ENCODE measurements around the gene CHST5. TPM values are rescaled to one million over a fixed set of nuclear protein-coding genes. Genes with fewer than 3 reads are reported as not detected.

The CHST5 gene
- total and polyA plus RNA-seq, 9 of the 15 experiments (the other 6 are each of a cell fraction or from before 2014, with no cell fraction given), result 0.06 to 0.21 (median 0.14) TPM; not detected in 5

DNA sequence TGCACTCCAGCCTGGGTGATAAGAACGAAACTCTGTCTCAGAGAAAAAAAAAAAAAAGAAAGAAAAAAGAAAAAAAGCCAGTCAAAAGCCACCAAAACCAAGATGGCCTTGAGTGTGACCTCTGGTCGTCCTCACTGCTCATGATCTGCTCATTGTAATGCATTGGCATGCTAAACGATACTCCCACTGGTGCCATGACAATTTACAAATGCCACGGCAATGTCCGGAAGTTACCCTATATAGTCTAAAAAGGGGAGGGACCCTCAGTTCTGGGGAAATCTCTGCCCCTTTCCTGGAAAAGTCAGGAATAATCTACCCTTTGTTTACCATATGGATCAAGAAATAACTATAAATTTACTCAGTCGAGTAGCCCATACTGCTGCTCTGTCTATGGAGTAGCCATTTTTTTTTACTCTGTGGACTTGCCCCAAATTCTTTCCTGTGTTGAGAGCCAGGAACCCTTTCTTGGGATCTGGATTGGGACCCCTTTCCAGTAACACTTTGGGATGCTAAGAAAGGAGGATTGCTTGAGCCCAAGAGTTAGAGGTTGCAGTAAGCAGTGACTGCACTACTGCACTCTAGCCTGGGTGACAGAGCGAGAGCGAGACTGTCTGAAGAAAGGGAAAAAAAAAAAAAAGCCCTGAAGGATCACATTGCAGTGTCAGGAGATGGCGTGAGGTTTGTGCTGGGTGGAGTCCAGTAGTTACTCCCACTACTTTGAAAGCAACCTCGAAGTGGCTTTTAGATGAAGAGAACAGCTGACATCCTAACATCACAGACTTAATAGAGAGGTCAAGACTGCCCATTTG is 23.9 kb upstream of the CHST5 start:
- H4K20me1 ChIP-seq (replicated peaks; ENCODE audit: control insufficient read depth, insufficient read depth, low read length), result no peaks in the 10 kb centered on the region
- ChIA-PET POLR2A (interaction anchor here (0.9 to 1.5 kb wide), 2 partner anchors 13 to 62 kb away, joined by 3 read pairs; no protein-coding TSS in a partner anchor), CTCF (ENCODE audit: low intra/inter-chr PET ratio) (no interaction called here)
- peaks cover 2% of the 10 kb centered on the region; the same call in 1 of the 3 replicates for H3K79me2 ChIP-seq (ENCODE audit: control insufficient read depth, insufficient read depth, low read length)
- peak overlapping the region; percentile 58 for H2AFZ ChIP-seq (ENCODE audit: low read depth, low read length)
- WGBS (ENCODE audit: insufficient coverage, low coverage, missing lambda C conversion rate), result 1% methylated on average over 9 of the region's 10 CpGs
- in situ Hi-C loops (cut with MboI) (no loop called here), intact Hi-C loops (cut with micrococcal nuclease) (no loop called here)
- DNase-seq (ENCODE audit: extremely low read depth in 1 of 4, low spot score in 3 of 4) (peak in 3 of 4 experiments; percentile 38 to 85 (median 79)), FAIRE-seq (peak; percentile 86), ATAC-seq (peak; percentile 71)
- H3K27me3 ChIP-seq (ENCODE audit: control insufficient read depth in 2 of 2, insufficient read depth in 2 of 2, low read length in 2 of 2), result no peaks in the 10 kb centered on the region
- peak overlapping the region; percentile 81 for H3K27ac ChIP-seq (ENCODE audit: extremely low read depth, low read depth, low read length)
- peak overlapping the region; percentile 69 for H3K4me2 ChIP-seq (ENCODE audit: insufficient read depth, low read length)
- peaks cover 13 to 27% of the 10 kb centered on the region in 2 experiments for H3K4me1 ChIP-seq (replicated peaks in 1 of 2; ENCODE audit: control insufficient read depth in 2 of 2, insufficient read depth in 2 of 2, low read length in 2 of 2)
- peak overlapping the region in 1 of 2 experiments; percentile 55; a peak in 3 of 4 replicates for H3K9ac ChIP-seq (ENCODE audit: insufficient read depth in 1 of 2, low read depth in 2 of 2, low read length in 2 of 2)
- no peaks in the 10 kb centered on the region for H3K36me3 ChIP-seq (ENCODE audit: control insufficient read depth, insufficient read depth, low read length)
- no peaks in the 10 kb centered on the region for H3K9me1 ChIP-seq (ENCODE audit: control insufficient read depth, insufficient read depth, low read length)
- no peaks in the 10 kb centered on the region for H3K9me3 ChIP-seq (replicated peaks; ENCODE audit: control insufficient read depth, insufficient read depth, low read depth, low read length)
- no TSS peak for BruUV-seq (replicated peaks)
- H3K4me3 ChIP-seq, result peak overlapping the region; percentile 5; the same call in 1 of the 2 replicates
- TF ChIP-seq, protein P1, sequence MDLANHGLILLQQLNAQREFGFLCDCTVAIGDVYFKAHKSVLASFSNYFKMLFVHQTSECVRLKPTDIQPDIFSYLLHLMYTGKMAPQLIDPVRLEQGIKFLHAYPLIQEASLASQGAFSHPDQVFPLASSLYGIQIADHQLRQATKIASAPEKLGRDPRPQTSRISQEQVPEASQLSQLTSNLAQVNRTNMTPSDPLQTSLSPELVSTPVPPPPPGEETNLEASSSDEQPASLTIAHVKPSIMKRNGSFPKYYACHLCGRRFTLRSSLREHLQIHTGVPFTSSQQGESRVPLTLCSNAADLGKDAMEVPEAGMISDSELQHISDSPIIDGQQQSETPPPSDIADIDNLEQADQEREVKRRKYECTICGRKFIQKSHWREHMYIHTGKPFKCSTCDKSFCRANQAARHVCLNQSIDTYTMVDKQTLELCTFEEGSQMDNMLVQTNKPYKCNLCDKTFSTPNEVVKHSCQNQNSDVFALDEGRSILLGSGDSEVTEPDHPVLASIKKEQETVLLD (IDR thresholded peaks at IDR 0.05), result 0 out of 2 replicates have a peak, but pooled peaks have one; percentile 15
- TF ChIP-seq DACH1 (IDR thresholded peaks at IDR 0.05; ENCODE audit: partially characterized antibody) (peak; percentile 85), NFRKB (IDR thresholded peaks at IDR 0.05; ENCODE audit: low read depth) (0 out of 2 replicates have a peak, but pooled peaks have one; percentile 52), ZBTB8A (IDR thresholded peaks at IDR 0.05; ENCODE audit: partially characterized antibody) (no peak), ATF7 (IDR thresholded peaks at IDR 0.05) (peak; percentile 33; the same call in 1 of the 2 replicates), KLF16 (IDR thresholded peaks at IDR 0.05) (0 out of 2 replicates have a peak, but pooled peaks have one; percentile 44), RFX1 (IDR thresholded peaks at IDR 0.05) (peak; percentile 45; the same call in 1 of the 2 replicates), RBM22 (IDR thresholded peaks at IDR 0.05; ENCODE audit: low read depth, low read length, poor library complexity, severe bottlenecking) (no peak), ZNF224 (CRISPR knock-in tag; IDR thresholded peaks at IDR 0.05) (no peak), TCF3 (CRISPR knock-in tag; IDR thresholded peaks at IDR 0.05) (no peak)
- TF ChIP-seq, protein P2, sequence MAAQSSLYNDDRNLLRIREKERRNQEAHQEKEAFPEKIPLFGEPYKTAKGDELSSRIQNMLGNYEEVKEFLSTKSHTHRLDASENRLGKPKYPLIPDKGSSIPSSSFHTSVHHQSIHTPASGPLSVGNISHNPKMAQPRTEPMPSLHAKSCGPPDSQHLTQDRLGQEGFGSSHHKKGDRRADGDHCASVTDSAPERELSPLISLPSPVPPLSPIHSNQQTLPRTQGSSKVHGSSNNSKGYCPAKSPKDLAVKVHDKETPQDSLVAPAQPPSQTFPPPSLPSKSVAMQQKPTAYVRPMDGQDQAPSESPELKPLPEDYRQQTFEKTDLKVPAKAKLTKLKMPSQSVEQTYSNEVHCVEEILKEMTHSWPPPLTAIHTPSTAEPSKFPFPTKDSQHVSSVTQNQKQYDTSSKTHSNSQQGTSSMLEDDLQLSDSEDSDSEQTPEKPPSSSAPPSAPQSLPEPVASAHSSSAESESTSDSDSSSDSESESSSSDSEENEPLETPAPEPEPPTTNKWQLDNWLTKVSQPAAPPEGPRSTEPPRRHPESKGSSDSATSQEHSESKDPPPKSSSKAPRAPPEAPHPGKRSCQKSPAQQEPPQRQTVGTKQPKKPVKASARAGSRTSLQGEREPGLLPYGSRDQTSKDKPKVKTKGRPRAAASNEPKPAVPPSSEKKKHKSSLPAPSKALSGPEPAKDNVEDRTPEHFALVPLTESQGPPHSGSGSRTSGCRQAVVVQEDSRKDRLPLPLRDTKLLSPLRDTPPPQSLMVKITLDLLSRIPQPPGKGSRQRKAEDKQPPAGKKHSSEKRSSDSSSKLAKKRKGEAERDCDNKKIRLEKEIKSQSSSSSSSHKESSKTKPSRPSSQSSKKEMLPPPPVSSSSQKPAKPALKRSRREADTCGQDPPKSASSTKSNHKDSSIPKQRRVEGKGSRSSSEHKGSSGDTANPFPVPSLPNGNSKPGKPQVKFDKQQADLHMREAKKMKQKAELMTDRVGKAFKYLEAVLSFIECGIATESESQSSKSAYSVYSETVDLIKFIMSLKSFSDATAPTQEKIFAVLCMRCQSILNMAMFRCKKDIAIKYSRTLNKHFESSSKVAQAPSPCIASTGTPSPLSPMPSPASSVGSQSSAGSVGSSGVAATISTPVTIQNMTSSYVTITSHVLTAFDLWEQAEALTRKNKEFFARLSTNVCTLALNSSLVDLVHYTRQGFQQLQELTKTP (IDR thresholded peaks at IDR 0.05; ENCODE audit: low read depth in 1 of 2, partially characterized antibody in 2 of 2), result no peak
- TF ChIP-seq, protein P3, sequence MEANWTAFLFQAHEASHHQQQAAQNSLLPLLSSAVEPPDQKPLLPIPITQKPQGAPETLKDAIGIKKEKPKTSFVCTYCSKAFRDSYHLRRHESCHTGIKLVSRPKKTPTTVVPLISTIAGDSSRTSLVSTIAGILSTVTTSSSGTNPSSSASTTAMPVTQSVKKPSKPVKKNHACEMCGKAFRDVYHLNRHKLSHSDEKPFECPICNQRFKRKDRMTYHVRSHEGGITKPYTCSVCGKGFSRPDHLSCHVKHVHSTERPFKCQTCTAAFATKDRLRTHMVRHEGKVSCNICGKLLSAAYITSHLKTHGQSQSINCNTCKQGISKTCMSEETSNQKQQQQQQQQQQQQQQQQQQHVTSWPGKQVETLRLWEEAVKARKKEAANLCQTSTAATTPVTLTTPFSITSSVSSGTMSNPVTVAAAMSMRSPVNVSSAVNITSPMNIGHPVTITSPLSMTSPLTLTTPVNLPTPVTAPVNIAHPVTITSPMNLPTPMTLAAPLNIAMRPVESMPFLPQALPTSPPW (CRISPR knock-in tag; IDR thresholded peaks at IDR 0.05), result 0 out of 2 replicates have a peak, but pooled peaks have one; percentile 24
- TF ChIP-seq, protein P4, sequence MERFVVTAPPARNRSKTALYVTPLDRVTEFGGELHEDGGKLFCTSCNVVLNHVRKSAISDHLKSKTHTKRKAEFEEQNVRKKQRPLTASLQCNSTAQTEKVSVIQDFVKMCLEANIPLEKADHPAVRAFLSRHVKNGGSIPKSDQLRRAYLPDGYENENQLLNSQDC (CRISPR knock-in tag; IDR thresholded peaks at IDR 0.05), result 0 out of 2 replicates have a peak, but pooled peaks have one; percentile 12

All from K562 (cell line).